Subcutaneous adipose tissue (tissue), 4 donors: ENCODE data around the gene TGM3. TPM values are rescaled to one million over a fixed set of nuclear protein-coding genes. Genes with fewer than 3 reads are reported as not detected.

Source experiments
- total RNA-seq, 4 donors: library from RNA; depleted of rRNA; stranded (reverse); fragments of >200 nt; gene quantifications; one replicate each; pipeline ENCODE4 v1.1.0, GENCODE V29; 2016
- TF ChIP-seq, protein P1 (sequence below): fragments of 450-650 bp; IDR thresholded peaks from one replicate; pipeline ENCODE4 v1.5.1; 2016; ENCODE audit warnings: low read depth, mild to moderate bottlenecking, control low read depth, antibody characterized with exemption, moderate library complexity

Gene TGM3
- total RNA-seq, 4 donors from 2014 or later, result 0.19 TPM; not detected in 3

DNA sequence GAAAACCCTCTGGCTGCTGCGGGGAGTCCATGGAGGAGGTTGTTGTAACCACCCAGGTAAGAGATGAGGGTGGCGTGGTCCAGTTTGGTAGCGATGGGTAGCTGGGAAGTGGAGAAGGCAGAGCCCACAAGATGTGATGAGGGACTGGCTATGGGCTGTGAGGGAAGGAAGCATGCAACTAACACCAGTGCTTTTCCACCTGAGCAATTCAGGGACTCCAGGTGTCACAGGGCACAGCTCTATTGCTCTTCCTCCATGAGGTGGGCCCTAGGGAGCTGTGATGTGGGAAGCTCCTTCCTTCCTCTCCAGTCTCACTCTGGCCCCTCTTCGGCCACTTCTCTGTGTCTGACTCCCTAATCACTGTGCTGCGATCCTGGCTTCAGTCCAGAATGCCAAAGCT, 52.5 kb downstream of the TGM3 start:
- TF ChIP-seq, protein P1, sequence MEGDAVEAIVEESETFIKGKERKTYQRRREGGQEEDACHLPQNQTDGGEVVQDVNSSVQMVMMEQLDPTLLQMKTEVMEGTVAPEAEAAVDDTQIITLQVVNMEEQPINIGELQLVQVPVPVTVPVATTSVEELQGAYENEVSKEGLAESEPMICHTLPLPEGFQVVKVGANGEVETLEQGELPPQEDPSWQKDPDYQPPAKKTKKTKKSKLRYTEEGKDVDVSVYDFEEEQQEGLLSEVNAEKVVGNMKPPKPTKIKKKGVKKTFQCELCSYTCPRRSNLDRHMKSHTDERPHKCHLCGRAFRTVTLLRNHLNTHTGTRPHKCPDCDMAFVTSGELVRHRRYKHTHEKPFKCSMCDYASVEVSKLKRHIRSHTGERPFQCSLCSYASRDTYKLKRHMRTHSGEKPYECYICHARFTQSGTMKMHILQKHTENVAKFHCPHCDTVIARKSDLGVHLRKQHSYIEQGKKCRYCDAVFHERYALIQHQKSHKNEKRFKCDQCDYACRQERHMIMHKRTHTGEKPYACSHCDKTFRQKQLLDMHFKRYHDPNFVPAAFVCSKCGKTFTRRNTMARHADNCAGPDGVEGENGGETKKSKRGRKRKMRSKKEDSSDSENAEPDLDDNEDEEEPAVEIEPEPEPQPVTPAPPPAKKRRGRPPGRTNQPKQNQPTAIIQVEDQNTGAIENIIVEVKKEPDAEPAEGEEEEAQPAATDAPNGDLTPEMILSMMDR, result no peak

DNA sequence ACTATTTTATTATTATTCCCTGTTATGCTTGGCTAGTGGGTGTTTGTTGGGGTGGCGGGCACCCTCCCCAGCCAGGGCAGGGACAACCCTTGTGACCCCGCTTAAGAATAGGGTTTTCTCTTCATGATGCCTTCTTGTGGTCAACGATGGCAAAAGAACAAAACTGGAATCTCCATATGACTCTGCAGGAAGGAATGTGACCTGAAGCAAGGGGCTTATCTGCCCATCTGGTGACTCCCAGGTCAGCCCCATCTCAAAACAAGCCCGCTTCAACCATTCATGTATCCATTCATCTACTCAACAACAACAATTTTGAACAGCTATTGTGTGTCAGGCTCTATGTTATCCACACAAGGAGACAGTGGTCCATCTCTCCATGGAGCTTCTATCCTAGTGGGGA, 54.0 kb downstream of the TGM3 start:
- TF ChIP-seq, protein P1, result no peak

DNA sequence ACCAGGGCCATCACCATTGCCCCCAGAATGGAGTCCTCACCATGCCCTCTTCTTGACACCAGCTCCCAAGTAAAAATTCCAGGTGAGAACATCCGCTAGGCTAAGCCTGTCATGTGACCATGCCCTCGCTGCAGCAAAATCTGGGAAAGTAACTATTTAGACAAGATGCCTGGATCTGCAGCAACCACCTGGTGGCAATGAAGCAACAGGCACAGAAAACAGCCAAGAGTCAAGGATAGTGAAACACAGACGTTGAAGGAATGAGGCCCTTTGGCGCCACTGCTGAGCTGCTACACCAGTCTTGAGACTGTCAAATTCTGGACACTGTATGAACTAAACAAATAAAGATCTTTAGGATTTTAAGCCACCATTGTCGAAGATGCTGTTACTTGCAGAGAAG, 54.8 kb downstream of the TGM3 start:
- TF ChIP-seq, protein P1, result no peak

DNA sequence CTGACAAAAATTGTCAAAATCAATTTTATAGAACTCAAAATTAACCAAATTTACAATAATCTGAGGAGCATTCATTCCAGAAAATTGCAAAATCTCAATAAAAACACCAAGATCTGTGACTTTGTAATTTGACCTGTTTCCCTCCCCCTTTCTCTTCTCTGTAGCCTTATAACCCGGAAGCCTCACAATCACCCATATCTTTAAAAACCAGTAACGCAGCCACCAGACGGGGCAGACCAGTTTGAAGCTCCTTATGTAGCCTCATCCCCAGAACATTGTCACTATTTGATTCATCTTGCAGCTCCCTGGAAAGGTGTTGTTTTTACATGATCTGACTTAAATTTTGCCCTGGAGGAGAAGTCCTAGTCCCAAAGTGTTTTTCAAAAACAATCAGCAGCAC, 57.4 kb downstream of the TGM3 start:
- TF ChIP-seq, protein P1, result no peak

DNA sequence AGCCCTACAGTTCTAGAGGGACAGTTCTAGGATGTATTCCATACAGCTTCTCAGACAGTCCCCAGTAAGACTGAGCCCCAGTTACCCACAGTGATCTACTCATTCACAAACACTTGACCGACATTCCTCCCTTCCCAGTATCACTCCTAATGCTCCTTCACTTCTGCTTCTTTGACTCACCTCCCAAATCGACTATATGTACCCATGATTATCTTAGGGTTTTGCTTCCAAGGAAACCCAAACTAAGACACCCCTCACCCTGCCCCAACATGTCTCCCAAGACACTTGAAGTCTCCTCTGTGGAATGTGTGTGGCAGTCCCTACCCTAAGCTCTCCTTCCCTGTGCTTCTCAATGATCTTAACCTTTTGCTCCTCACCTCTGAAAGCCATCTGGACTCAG, 61.3 kb downstream of the TGM3 start:
- TF ChIP-seq, protein P1, result no peak

DNA sequence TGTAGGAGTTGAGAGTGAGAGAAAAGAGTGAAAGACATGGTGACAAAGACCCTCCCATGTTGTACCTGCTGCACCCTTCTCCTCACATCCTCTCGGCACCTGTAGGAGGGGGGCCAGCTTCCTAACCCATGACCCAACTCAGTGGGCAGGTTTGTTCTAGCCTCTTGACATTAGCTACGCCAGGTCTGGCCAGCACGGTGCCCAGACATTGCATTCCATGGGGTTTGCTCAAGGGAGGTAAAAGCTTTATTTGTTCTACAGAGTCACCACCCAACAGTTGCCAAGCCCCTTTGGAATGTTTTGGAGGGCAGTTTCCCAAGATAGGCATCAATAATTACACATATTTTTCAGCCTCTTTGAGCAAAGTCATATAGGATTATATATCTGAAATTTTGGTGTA, 62.2 kb downstream of the TGM3 start:
- TF ChIP-seq, protein P1, result no peak

DNA sequence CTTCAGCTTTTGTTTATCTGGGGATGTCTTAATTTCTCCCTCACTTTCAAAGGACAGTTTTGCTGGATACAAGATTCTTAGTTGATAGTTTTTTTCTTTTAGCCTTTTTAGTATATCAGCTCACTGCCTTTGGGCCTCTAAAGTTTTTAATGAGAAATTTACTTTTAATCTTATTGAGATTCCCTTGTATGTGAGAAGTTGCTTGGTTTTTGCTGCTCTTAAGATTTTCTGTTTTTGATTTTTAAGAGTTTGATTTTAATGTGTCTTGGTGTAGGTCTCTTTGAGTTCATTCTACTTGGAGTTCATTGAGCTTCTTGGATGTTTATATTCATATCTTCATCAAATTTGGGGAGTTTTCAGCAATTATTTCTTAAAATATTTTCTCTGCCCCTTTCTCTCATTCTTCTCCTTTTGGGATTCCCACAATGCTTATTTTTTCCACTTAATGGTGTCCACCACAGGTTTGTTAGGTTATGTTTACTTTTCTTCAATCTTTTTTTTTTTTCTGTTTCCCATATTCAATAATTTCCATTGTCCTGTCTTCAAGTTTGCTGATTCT, 65.3 kb downstream of the TGM3 start:
- TF ChIP-seq, protein P1, result no peak
